Peyer's patch (tissue), 4 donors: ENCODE results near the gene HTR6.

Source experiments
- CTCF ChIP-seq, 6 experiments: fragments of 450-650 bp in 4 of 6; fragments of 200-600 bp in 2 of 6; sonication (generic) in 1 of 6; IDR thresholded peaks; one replicate each; pipeline ENCODE4 v1.5.1; 2017 to 2019; ENCODE audit warnings: antibody characterized with exemption in 6 of 6, mild to moderate bottlenecking in 3 of 6, moderate library complexity in 1 of 6
- POLR2A ChIP-seq, 2 donors: fragments of 450-650 bp; IDR thresholded peaks; one replicate each; pipeline ENCODE4 v1.5.1; 2017; ENCODE audit warnings: antibody characterized with exemption in 2 of 2, mild to moderate bottlenecking in 2 of 2, moderate library complexity in 2 of 2

GRCh38 chr1:19615438-19615837 lies 49.2 kb upstream of the HTR6 start:
- TF ChIP-seq CTCF (IDR thresholded peaks at IDR 0.05), result no peak
- no peak for TF ChIP-seq POLR2A (IDR thresholded peaks at IDR 0.05)
